H1 (cell line): Measurements from ENCODE around the gene VIT.
A peak's percentile ranks its signal among the peaks of the same experiment; 100 is the strongest.

ENCODE experiments used
- POLR2A ChIP-seq, 2 experiments: IDR thresholded peaks; 1 replicate in 1 of 2; 2 replicates in 1 of 2; pipeline ENCODE4 v1.6.1; 2011; ENCODE audit warnings: low read depth in 2 of 2, low read length in 2 of 2, mild to moderate bottlenecking in 2 of 2; ENCODE audit errors: control extremely low read depth in 1 of 2
- RFX5 ChIP-seq: IDR thresholded peaks from 2 replicates; pipeline ENCODE4 v1.6.1; 2011; ENCODE audit warnings: low read depth, low read length, improper control_type of control experiment, borderline replicate concordance
- RNF2 ChIP-seq: fragments of 200-900, 300-1000 bp; sonication (generic); IDR thresholded peaks from 2 replicates; pipeline ENCODE4 v1.7.1; 2016; ENCODE audit warnings: borderline replicate concordance, low read depth, mild to moderate bottlenecking, antibody characterized with exemption, low read length; ENCODE audit not compliant: poor library complexity, severe bottlenecking; ENCODE audit errors: missing control alignments
- TF ChIP-seq, protein P1 (sequence below), 3 experiments: IDR thresholded peaks; 1 replicate in 2 of 3; 2 replicates in 1 of 3; pipeline versions ENCODE4 v1.5.1 to v1.6.1; 2011; ENCODE audit warnings: low read length in 3 of 3, mild to moderate bottlenecking in 3 of 3, inconsistent platforms in 2 of 3, low read depth in 1 of 3, moderate library complexity in 1 of 3; ENCODE audit not compliant: insufficient read depth in 1 of 3; ENCODE audit errors: control extremely low read depth in 1 of 3

DNA sequence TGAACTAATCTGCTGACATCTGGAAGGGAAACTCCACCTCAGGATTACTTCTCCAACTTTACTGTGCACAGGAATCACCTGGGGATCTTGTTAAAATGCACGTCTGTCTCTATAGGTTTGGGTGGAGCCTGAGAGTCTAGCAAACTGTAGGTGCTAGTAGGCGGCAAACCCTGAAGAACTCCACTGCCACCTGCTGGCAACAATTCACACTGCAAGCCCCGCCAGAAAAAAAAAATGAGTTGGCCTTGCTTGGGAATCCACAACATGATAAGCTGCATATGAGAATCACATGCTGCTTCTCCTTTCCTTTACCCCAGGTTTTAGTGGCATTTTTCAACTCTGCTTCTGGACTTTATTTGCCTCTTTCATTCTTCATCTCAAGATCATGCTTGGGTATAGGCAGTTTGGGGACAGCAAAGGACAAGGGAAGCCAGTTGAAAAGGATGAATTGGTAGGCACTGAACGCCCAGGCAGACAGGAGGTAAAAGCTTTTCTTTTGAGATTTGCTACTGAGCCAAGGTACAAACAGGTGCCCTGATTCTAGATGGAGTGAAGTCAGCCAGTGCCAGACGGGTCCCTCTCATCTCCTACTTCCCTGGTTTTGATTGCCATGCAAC is 88.8 kb downstream of the VIT start:
- TF ChIP-seq RFX5 (no peak), POLR2A (IDR thresholded peaks at IDR 0.05; ENCODE audit: control extremely low read depth in 1 of 2, low read depth in 2 of 2, low read length in 2 of 2) (no peak), RNF2 (no peak)
- TF ChIP-seq, protein P1, sequence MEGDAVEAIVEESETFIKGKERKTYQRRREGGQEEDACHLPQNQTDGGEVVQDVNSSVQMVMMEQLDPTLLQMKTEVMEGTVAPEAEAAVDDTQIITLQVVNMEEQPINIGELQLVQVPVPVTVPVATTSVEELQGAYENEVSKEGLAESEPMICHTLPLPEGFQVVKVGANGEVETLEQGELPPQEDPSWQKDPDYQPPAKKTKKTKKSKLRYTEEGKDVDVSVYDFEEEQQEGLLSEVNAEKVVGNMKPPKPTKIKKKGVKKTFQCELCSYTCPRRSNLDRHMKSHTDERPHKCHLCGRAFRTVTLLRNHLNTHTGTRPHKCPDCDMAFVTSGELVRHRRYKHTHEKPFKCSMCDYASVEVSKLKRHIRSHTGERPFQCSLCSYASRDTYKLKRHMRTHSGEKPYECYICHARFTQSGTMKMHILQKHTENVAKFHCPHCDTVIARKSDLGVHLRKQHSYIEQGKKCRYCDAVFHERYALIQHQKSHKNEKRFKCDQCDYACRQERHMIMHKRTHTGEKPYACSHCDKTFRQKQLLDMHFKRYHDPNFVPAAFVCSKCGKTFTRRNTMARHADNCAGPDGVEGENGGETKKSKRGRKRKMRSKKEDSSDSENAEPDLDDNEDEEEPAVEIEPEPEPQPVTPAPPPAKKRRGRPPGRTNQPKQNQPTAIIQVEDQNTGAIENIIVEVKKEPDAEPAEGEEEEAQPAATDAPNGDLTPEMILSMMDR (IDR thresholded peaks at IDR 0.05; ENCODE audit: control extremely low read depth in 1 of 3, insufficient read depth in 1 of 3, low read depth in 1 of 3, low read length in 3 of 3): peak; percentile 81 to 92 (median 86)
